DND-41 (cell line): Measurements from ENCODE around the gene ABCA7.

Experiments used
- ATAC-seq: fragments of 200-7000 bp; cut with Tn5 transposase; 3 replicates; pipeline ENCODE4 v1.9.1; 2021; ENCODE audit warnings: low read depth; ENCODE audit not compliant: insufficient read depth
- DNase-seq: peaks from one replicate; pipeline ENCODE4 v3.0.0-alpha.2; 2020
- H2AFZ ChIP-seq: 2 replicates; pipeline ENCODE4 v1.6.0; 2012; ENCODE audit warnings: low read depth, low read length
- H3K27ac ChIP-seq: 2 replicates; pipeline ENCODE4 v1.5.1; 2012; ENCODE audit warnings: low read length, inconsistent platforms
- H3K27me3 ChIP-seq: fragments of 200-600 bp; sonication (generic); 2 replicates; pipeline ENCODE4 v1.6.0; 2012; ENCODE audit warnings: low read length, mild to moderate bottlenecking, inconsistent platforms; ENCODE audit not compliant: insufficient read depth, poor library complexity
- H3K36me3 ChIP-seq: 2 replicates; pipeline ENCODE4 v1.5.1; 2012; ENCODE audit warnings: low read length, inconsistent platforms; ENCODE audit not compliant: insufficient read depth
- H3K4me1 ChIP-seq: 2 replicates; pipeline ENCODE4 v1.5.1; 2012; ENCODE audit warnings: mild to moderate bottlenecking, low read length; ENCODE audit not compliant: insufficient read depth
- H3K4me2 ChIP-seq: 2 replicates; pipeline ENCODE4 v1.6.0; 2012; ENCODE audit warnings: mild to moderate bottlenecking, moderate library complexity, low read length, inconsistent platforms; ENCODE audit not compliant: insufficient read depth
- H3K4me3 ChIP-seq, 2 experiments: fragments of 200-600 bp in 1 of 2; shearing (Covaris generic) in 1 of 2; 2 replicates each; pipeline ENCODE4 v1.5.1; 2012 to 2016; ENCODE audit warnings: inconsistent platforms in 2 of 2, low read length in 2 of 2, mild to moderate bottlenecking in 2 of 2, low read depth in 1 of 2, moderate library complexity in 1 of 2
- H3K79me2 ChIP-seq: 2 replicates; pipeline ENCODE4 v1.6.0; 2012; ENCODE audit warnings: low read length, inconsistent platforms; ENCODE audit not compliant: insufficient read depth
- H3K9ac ChIP-seq: 2 replicates; pipeline ENCODE4 v1.6.0; 2012; ENCODE audit warnings: low read depth, mild to moderate bottlenecking, inconsistent platforms, low read length, moderate library complexity
- H3K9me3 ChIP-seq: 2 replicates; pipeline ENCODE4 v1.5.1; 2012; ENCODE audit warnings: low read length, moderate library complexity, mild to moderate bottlenecking, inconsistent platforms; ENCODE audit not compliant: insufficient read depth, severe bottlenecking
- H4K20me1 ChIP-seq: 2 replicates; pipeline ENCODE4 v1.6.0; 2012; ENCODE audit warnings: low read length; ENCODE audit not compliant: insufficient read depth
- EZH2 ChIP-seq: IDR thresholded peaks from 3 replicates; pipeline ENCODE4 v1.6.1; 2012; ENCODE audit warnings: borderline replicate concordance, low read depth, mild to moderate bottlenecking, moderate library complexity, low read length, inconsistent platforms; ENCODE audit not compliant: severe bottlenecking
- TF ChIP-seq, protein P1 (sequence below): IDR thresholded peaks from 2 replicates; pipeline ENCODE4 v1.5.1; 2012; ENCODE audit warnings: borderline replicate concordance, low read length, moderate library complexity, mild to moderate bottlenecking; ENCODE audit not compliant: poor library complexity, severe bottlenecking; ENCODE audit errors: extremely low read depth

Gene ABCA7, protein sequence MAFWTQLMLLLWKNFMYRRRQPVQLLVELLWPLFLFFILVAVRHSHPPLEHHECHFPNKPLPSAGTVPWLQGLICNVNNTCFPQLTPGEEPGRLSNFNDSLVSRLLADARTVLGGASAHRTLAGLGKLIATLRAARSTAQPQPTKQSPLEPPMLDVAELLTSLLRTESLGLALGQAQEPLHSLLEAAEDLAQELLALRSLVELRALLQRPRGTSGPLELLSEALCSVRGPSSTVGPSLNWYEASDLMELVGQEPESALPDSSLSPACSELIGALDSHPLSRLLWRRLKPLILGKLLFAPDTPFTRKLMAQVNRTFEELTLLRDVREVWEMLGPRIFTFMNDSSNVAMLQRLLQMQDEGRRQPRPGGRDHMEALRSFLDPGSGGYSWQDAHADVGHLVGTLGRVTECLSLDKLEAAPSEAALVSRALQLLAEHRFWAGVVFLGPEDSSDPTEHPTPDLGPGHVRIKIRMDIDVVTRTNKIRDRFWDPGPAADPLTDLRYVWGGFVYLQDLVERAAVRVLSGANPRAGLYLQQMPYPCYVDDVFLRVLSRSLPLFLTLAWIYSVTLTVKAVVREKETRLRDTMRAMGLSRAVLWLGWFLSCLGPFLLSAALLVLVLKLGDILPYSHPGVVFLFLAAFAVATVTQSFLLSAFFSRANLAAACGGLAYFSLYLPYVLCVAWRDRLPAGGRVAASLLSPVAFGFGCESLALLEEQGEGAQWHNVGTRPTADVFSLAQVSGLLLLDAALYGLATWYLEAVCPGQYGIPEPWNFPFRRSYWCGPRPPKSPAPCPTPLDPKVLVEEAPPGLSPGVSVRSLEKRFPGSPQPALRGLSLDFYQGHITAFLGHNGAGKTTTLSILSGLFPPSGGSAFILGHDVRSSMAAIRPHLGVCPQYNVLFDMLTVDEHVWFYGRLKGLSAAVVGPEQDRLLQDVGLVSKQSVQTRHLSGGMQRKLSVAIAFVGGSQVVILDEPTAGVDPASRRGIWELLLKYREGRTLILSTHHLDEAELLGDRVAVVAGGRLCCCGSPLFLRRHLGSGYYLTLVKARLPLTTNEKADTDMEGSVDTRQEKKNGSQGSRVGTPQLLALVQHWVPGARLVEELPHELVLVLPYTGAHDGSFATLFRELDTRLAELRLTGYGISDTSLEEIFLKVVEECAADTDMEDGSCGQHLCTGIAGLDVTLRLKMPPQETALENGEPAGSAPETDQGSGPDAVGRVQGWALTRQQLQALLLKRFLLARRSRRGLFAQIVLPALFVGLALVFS (N-terminal part only)

DNA sequence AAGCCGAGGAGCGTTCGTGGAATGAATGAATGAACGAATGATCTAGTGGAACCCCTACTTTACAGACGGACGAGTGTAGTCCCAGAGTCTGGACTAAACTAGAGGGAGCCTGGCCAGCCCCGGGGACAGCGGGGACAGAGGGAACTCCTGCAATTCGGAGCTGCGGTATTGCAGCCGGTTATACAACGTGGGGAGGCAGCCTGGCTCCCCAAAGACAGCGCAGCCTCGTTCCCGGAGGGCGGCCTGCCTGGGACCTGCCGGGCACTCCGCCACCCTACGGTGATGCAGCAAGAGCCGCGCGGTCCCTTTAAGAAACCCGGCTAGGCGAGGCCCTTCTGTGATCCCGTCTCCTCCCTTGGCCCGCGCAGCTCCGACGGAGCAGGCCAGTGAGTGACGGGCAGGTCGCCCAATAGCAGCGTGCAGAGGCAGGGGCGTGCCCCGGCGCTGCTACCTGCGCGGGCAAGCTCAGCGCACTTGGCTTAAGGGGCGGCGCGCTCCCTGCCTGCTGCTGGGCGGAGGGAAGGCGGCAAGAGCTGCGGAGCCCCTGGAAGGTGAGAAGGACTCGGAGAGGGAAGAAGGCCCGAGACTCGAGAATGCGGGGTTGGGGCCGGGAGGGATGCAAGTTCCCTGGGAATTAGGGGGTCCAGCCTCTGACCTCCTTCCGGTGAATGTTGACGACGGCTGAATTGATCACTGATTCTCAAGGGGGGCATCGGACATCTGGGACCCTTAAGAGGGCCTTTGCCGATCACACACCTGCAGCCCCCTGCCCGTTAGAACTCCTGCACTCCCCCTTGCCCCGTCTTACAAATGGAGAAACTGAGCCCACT lies at the start of gene ABCA7:
Gene ABCA7 (plus strand): TSS at position 462 of the 830 bp plus-strand sequence. CDS start 1,255 bp downstream, outside the sequence.
- Histone ChIP-seq H3K9ac (peak within 1 kb of the TSS; percentile 62), H3K27me3 (no peaks in the 10 kb centered on the region), H2AFZ (peak within 1 kb of the TSS; percentile 75), H3K4me2 (peak within 1 kb of the TSS; percentile 95), H3K4me1 (peaks cover 48% of the 10 kb centered on the region), H4K20me1 (peaks cover 8% of the 10 kb centered on the region; the same call in 1 of the 2 replicates), H3K4me3 (peak within 1 kb of the TSS; percentile 39 to 79), H3K27ac (peak within 1 kb of the TSS; percentile 54), H3K79me2 (no peaks in the 10 kb centered on the region), H3K36me3 (peaks cover 15% of the 10 kb centered on the region), H3K9me3 (no peaks in the 10 kb centered on the region)
- DNase-seq: peak; percentile 99
- no peak for TF ChIP-seq EZH2
- TF ChIP-seq, protein P1, sequence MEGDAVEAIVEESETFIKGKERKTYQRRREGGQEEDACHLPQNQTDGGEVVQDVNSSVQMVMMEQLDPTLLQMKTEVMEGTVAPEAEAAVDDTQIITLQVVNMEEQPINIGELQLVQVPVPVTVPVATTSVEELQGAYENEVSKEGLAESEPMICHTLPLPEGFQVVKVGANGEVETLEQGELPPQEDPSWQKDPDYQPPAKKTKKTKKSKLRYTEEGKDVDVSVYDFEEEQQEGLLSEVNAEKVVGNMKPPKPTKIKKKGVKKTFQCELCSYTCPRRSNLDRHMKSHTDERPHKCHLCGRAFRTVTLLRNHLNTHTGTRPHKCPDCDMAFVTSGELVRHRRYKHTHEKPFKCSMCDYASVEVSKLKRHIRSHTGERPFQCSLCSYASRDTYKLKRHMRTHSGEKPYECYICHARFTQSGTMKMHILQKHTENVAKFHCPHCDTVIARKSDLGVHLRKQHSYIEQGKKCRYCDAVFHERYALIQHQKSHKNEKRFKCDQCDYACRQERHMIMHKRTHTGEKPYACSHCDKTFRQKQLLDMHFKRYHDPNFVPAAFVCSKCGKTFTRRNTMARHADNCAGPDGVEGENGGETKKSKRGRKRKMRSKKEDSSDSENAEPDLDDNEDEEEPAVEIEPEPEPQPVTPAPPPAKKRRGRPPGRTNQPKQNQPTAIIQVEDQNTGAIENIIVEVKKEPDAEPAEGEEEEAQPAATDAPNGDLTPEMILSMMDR: peak; percentile 18
- peak; percentile 97 for ATAC-seq

DNA sequence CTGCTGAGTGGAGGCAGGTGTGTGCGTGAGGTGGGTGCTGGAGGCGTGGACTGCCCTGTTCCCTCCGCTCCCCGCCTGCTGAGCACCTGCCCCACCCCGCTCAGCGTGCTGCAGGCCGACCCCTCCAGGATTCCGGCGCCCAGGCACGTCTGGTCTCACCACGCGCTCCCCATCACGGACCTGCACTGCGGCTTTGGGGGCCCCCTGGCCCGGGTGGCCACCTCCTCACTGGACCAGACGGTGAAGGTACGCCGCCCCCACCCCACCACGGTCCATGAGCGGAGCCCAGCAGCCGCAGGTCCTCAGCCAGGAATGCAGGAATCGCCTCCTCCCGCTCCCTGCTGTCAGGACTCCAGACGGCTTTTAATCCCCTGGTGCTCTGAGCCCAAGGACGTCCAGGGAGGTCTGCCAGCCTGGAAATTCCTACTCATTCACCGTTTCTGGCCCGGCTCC lies 49.8 kb upstream of the ABCA7 start:
- H3K4me2 ChIP-seq: no peak overlapping the region
- H3K27me3 ChIP-seq: no peaks in the 10 kb centered on the region
- H4K20me1 ChIP-seq: peaks cover 52% of the 10 kb centered on the region
- ATAC-seq (no peak), DNase-seq (no peak)
- H3K27ac ChIP-seq: no peak overlapping the region
- no peak overlapping the region for H3K4me3 ChIP-seq
- peaks cover 11% of the 10 kb centered on the region for H3K4me1 ChIP-seq
- H3K9ac ChIP-seq: no peak overlapping the region
- TF ChIP-seq, protein P1: no peak
- TF ChIP-seq EZH2: no peak
- H3K79me2 ChIP-seq: peaks cover 16% of the 10 kb centered on the region
- no peak overlapping the region for H2AFZ ChIP-seq
- no peaks in the 10 kb centered on the region for H3K9me3 ChIP-seq
- H3K36me3 ChIP-seq: peaks cover 80% of the 10 kb centered on the region

DNA sequence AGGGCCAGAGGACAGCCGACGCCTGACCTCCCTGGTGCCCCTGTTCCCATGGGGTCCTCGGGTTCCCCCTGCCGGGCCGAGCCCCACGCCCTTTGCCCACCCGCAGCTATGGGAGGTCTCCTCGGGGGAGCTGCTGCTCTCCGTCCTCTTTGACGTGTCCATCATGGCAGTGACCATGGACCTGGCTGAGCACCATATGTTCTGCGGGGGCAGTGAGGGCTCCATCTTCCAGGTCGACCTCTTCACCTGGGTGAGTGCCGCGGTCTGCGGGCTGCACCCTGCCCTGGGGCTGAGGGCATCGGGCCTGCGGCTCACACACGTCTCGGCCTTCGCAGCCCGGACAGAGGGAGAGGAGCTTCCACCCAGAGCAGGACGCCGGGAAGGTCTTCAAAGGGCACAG lies 49.2 kb upstream of the ABCA7 start:
- no peak overlapping the region for H3K9ac ChIP-seq
- no peaks in the 10 kb centered on the region for H3K9me3 ChIP-seq
- H3K4me1 ChIP-seq: peaks cover 5% of the 10 kb centered on the region
- no peak overlapping the region for H3K27ac ChIP-seq
- H4K20me1 ChIP-seq: peaks cover 51% of the 10 kb centered on the region
- no peaks in the 10 kb centered on the region for H3K27me3 ChIP-seq
- H3K79me2 ChIP-seq: peaks cover 10% of the 10 kb centered on the region
- no peak for DNase-seq
- H2AFZ ChIP-seq: no peak overlapping the region
- no peak for TF ChIP-seq EZH2
- TF ChIP-seq, protein P1: no peak
- H3K36me3 ChIP-seq: peaks cover 76% of the 10 kb centered on the region
- no peak overlapping the region for H3K4me2 ChIP-seq
- no peak for ATAC-seq
- H3K4me3 ChIP-seq: no peak overlapping the region
